ENCODE data around the gene MREG.
A peak's percentile ranks its signal among the peaks of the same experiment; 100 is the strongest.
"Not testable (repeated sequence)": the region's sequence is repeated elsewhere in the genome, so short reads cannot be mapped to it uniquely, and the experiment has no call there.

The MREG gene

GRCh38 chr2:216018709-216019108 lies 5.4 kb upstream of the MREG start:
- no peak for DNase-seq

GRCh38 chr2:216017365-216017764 lies 4.0 kb upstream of the MREG start:
- DNase-seq: no peak

- DNase-seq: no peak
Measured at GRCh38 chr2:216016581-216016980, 3.2 kb upstream of the MREG start.

GRCh38 chr2:216015722-216016464 lies 2.5 kb upstream of the MREG start:
- peak; percentile 20 for DNase-seq

- DNase-seq: no peak
Measured at GRCh38 chr2:216014986-216015385, 1.6 kb upstream of the MREG start.

GRCh38 chr2:216014006-216014405 lies 655 bp upstream of the MREG start:
- DNase-seq: no peak

- DNase-seq: no peak
Measured at GRCh38 chr2:216012830-216013079, 596 bp downstream of the MREG start.

- no peak for DNase-seq
Measured at GRCh38 chr2:216012133-216012829, 1.1 kb downstream of the MREG start.

GRCh38 chr2:216009215-216009614 lies 4.1 kb downstream of the MREG start:
- DNase-seq: not testable (repeated sequence)

- DNase-seq: no peak
Measured at GRCh38 chr2:216008387-216008786, 5.0 kb downstream of the MREG start.

GRCh38 chr2:216006164-216006663 lies 7.1 kb downstream of the MREG start:
- DNase-seq: peak; percentile 24

- no peak for DNase-seq
Measured at GRCh38 chr2:216004697-216005283, 8.6 kb downstream of the MREG start.

- DNase-seq: no peak
Measured at GRCh38 chr2:216003876-216004696, 9.3 kb downstream of the MREG start.

- no peak for DNase-seq
Measured at GRCh38 chr2:216002693-216003092, 10.7 kb downstream of the MREG start.

GRCh38 chr2:216002101-216002678 lies 11.2 kb downstream of the MREG start:
- no peak for DNase-seq

GRCh38 chr2:216001216-216002100 lies 11.9 kb downstream of the MREG start:
- DNase-seq: no peak

GRCh38 chr2:215998636-215999035 lies 14.7 kb downstream of the MREG start:
- DNase-seq: no peak

- DNase-seq: no peak
Measured at GRCh38 chr2:215997219-215997618, 16.1 kb downstream of the MREG start.

GRCh38 chr2:215994911-215995310 lies 18.4 kb downstream of the MREG start:
- no peak for DNase-seq

GRCh38 chr2:215988556-215989207 lies 24.7 kb downstream of the MREG start:
- not testable (repeated sequence) for DNase-seq

- DNase-seq: no peak
Measured at GRCh38 chr2:215985257-215985656, 28.1 kb downstream of the MREG start.

All from activated effector memory CD4-positive, alpha-beta T cell treated with Interleukin-2 at 50 U/mL for 16 hours (primary cell).